Activated CD8-positive, alpha-beta memory T cell treated with anti-CD3 and anti-CD28 coated beads for 48 hours (primary cell): ENCODE measurements around the gene ZNF805.
A peak's percentile ranks its signal among the peaks of the same experiment; 100 is the strongest.
"Not testable (repeated sequence)": the region's sequence is repeated elsewhere in the genome, so short reads cannot be mapped to it uniquely, and the experiment has no call there.

Experiments
- DNase-seq, 3 experiments: peaks; one replicate each; pipeline ENCODE4 v3.0.0-alpha.2; 2020; ENCODE audit warnings: low read depth in 2 of 3, low spot score in 2 of 3

The ZNF805 gene

DNA sequence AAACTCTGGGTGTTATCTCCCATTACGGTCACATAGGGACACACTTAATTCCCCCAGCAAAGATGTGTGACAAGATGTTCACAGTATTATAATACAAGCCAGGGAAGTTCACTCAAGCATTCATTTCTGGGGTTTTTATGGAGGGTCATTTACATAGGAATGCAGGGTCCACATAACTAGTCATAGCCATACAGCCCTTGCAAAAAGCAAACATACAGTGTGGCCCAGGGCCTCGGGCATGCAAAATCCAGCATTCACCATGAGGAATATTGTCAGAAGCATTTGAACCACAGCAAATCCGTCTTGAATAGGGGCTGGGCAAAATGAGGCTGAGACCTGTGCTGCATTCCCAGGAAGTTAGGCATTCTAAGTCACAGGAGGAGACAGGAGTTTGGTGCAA, 26.9 kb downstream of the ZNF805 start:
- no peak for DNase-seq

GRCh38 chr19:57269515-57270250, 29.3 kb downstream of the ZNF805 start:
- no peak for DNase-seq

- no peak for DNase-seq
Observed at GRCh38 chr19:57271280-57271679, 30.8 kb downstream of the ZNF805 start.

- DNase-seq = no peak
Observed at GRCh38 chr19:57273014-57273413, 32.6 kb downstream of the ZNF805 start.

DNA sequence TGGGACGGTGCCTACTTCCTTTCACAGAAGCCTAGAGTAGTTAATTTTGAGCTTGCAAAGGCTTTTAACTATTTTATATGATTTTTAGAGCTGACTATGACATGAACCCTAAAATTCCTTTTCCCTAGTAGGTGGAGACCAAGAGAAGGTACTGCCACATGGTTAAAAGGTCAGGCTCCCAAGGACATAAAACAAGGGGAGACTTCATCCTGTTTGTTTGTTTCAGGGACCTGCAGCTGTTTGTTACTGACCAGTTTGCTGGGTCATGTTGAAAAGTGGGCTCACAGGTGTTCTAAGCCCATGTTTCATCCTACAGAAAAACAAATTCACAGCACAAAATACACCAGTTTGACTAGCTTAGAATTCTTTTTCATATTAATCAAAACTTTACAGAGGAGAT, 36.0 kb downstream of the ZNF805 start:
- no peak for DNase-seq

DNA sequence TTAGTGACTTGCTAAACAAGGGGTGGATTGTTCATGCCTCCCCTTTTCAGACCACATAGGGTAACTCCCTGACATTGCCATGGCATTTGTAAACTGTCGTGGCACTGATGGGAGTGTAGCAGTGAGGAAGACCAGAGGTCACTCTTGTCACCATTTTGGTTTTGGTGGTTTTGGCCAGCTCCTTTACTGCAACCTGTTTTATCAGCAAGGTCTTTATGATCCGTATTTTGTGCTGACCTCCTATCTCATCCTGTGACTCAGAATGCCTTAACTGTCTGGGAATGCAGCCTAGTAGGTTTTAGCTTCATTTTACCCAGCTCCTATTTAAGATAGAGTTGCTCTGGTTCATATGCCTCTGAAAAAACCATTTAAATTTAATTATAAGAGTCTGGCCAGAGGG, 38.0 kb downstream of the ZNF805 start:
- DNase-seq = not testable (repeated sequence)

- DNase-seq = peak in 2 of 3 experiments; percentile 63 to 67
Observed at GRCh38 chr19:57279418-57280164, 39.2 kb downstream of the ZNF805 start.

DNA sequence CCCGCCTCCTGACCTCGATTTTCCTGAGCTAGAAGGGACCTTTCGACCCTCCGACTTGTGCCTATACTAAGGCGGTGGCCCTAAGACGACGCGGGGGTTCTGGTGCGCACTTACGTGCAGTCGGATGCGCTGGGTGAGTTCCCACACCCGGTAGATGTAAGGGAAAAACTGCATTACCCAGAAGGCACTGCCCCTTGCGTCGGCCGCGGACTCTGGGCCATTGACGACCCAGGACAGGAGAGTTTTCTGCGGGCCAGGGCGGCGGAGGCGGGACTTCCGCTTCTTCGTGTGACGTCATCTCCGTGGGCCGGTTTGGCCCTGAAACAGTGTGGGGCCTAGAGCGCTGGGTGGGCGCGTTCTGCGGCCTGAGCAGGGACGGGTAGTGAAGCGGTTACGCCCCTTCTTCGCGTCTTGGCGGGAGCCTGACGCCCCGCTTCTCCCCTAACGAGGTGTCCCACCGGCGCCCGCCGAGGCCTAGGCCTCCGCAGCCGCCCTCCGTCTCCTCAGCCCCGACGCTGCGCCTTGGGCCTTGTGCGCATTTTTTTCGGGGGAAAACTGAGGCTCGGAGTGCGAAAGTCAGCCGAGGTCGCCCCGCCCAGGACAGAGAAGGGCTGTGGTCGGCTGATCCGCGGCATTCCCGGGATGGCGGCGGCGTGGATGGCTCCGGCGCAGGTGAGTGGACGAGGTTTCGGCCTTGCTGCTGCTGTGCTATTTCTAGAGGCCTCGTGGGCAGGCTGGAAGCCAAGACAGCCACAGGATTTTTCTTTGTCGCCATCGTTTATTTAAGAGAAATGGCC, 39.9 kb downstream of the ZNF805 start, which contains the start of gene ZNF460:
TSS of gene ZNF460 (plus strand) at position 321 of the 797 bp plus-strand sequence. CDS start at position 643, 322 bp downstream.
- DNase-seq = peak; percentile 90 to 96 (median 92)

GRCh38 chr19:57280962-57281400, 40.5 kb downstream of the ZNF805 start:
- no peak for DNase-seq

- no peak for DNase-seq
Observed at GRCh38 chr19:57282011-57282643, 41.7 kb downstream of the ZNF805 start.

DNA sequence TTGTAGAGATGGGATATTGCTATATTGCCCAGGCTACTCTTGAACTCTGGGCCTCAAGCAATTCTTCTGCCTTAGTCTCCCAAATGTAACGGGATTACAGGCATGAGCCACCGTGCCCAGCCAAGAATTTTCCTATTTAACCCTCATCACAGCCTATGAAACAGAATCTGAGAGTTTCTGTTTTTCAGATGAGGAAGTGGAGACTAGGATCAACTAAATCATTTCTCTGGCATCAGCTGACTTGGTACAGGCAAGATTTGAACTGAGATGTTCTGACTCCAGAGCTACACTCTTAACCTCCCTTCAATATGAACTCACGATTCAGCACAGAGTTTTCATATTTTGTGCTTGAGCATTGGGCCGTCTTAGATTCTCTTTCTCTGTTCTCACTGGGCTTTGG, 47.9 kb downstream of the ZNF805 start:
- DNase-seq = no peak

DNA sequence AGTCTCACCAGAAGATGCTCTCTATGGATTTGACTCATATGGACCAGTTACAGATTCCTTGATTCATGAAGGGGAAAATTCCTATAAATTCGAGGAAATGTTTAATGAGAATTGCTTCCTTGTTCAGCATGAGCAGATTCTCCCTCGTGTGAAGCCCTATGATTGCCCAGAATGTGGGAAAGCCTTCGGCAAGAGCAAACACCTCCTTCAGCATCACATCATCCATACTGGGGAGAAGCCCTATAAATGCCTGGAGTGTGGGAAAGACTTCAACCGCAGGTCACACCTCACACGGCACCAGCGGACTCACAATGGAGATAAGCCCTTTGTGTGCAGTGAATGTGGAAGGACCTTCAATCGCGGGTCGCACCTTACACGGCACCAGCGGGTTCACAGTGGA, 50.5 kb downstream of the ZNF805 start:
- DNase-seq = no peak

- DNase-seq = no peak
Observed at GRCh38 chr19:57292547-57292946, 52.1 kb downstream of the ZNF805 start.

DNA sequence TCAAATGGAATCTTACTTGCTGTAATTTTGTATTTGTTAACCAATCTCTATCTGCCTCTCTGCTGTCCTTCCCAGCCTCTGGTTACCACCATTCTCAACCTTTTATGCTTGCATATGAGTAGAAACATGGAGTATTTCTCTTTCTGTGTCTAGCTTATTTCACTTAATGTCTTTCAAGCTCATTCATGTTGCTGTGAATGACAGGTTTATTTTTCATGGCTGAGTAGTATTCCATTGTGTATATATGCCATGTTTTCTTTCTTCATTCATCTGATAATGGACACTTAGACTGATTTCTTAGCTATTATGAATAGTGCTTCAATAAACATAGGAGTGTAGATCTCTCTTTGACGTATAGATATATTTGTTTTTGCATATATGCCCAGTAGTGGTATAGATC, 53.3 kb downstream of the ZNF805 start:
- DNase-seq = no peak

DNA sequence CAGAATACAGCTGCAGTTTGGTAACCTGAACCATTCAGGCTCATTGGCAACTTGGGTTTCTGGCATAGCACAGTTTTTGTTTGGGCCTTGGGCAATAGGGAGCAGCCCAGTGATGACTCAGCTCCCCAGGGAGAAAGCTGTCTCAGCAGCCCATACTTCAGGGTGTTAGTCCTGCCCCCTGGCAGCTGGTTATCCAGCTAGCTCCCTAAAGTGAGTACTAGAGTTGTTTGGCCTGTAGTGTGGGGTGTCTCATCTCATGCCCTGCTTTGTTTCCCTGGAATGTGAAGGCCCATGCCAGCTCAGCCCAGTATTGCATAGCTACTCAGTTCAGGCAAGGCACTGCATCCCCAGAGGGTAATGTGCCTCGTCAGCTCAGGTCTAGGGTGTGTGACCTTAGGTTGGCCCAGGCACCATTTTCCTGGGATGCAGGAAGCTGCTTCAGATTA, 61.6 kb downstream of the ZNF805 start:
- no peak for DNase-seq

- DNase-seq = no peak
Observed at GRCh38 chr19:57302727-57303401, 62.4 kb downstream of the ZNF805 start.
